Suprapubic skin (tissue), 4 donors: ENCODE results near the gene S100A5.

Experiments used
- EP300 ChIP-seq: sonication (generic); formaldehyde crosslinking; IDR thresholded peaks from one replicate; pipeline ENCODE4 v1.6.1; 2017; ENCODE audit warnings: antibody characterized with exemption
- POLR2A ChIP-seq, 2 donors: fragments of 450-650 bp; IDR thresholded peaks; one replicate each; pipeline ENCODE4 v1.6.1; 2017; ENCODE audit warnings: antibody characterized with exemption in 2 of 2, mild to moderate bottlenecking in 2 of 2, moderate library complexity in 2 of 2
- POLR2AphosphoS5 ChIP-seq, 3 donors: sonication (generic); formaldehyde crosslinking; IDR thresholded peaks; one replicate each; pipeline ENCODE4 v1.6.1; 2017; ENCODE audit warnings: antibody characterized with exemption in 3 of 3
- TF ChIP-seq, protein P1 (sequence below), 2 donors: fragments of 200-600 bp in 1 of 2; fragments of 450-650 bp in 1 of 2; sonication (generic) in 1 of 2; IDR thresholded peaks; one replicate each; pipeline ENCODE4 v1.5.1; 2016 to 2019; ENCODE audit warnings: antibody characterized with exemption in 2 of 2, mild to moderate bottlenecking in 1 of 2, moderate library complexity in 1 of 2

DNA sequence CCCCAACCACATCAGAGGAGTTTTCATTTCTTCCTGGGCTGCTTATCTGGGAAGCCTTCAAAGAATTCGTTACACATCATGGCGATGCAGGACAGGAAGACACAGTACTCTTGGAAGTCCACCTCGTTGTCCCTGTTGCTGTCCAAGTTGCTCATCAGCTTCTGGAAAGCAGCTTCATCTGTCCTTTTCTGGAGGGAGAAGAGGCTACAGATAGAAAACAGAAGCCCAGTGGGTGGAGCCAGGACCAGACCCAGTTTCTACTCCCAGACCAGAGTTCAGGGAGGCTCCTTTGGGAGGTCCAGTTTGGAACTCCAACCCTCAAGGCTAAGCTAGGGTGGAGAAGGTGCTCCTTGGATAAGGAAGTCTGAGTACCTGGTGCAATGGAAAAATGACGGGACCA lies 3.0 kb upstream of the S100A5 start:
- TF ChIP-seq, protein P1, sequence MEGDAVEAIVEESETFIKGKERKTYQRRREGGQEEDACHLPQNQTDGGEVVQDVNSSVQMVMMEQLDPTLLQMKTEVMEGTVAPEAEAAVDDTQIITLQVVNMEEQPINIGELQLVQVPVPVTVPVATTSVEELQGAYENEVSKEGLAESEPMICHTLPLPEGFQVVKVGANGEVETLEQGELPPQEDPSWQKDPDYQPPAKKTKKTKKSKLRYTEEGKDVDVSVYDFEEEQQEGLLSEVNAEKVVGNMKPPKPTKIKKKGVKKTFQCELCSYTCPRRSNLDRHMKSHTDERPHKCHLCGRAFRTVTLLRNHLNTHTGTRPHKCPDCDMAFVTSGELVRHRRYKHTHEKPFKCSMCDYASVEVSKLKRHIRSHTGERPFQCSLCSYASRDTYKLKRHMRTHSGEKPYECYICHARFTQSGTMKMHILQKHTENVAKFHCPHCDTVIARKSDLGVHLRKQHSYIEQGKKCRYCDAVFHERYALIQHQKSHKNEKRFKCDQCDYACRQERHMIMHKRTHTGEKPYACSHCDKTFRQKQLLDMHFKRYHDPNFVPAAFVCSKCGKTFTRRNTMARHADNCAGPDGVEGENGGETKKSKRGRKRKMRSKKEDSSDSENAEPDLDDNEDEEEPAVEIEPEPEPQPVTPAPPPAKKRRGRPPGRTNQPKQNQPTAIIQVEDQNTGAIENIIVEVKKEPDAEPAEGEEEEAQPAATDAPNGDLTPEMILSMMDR (IDR thresholded peaks at IDR 0.05) = no peak
- TF ChIP-seq EP300 (no peak), POLR2A (IDR thresholded peaks at IDR 0.05) (no peak), POLR2AphosphoS5 (IDR thresholded peaks at IDR 0.05) (no peak)
